Endometrium (tissue), 2 donors: Measurements from ENCODE around the gene MCM3AP.
"Not testable (repeated sequence)": the region's sequence is repeated elsewhere in the genome, so short reads cannot be mapped to it uniquely, and the experiment has no call there.

Experiments
- FAIRE-seq: peaks from 2 replicates; lab custom pipeline; 2012; peaks lifted over from hg19 to GRCh38; lab: Jason Lieb, UNC
- donor health status: control.
- donor health status: control.

MCM3AP gene

GRCh38 chr21:46243960-46244361, 41.5 kb downstream of the MCM3AP start:
- FAIRE-seq, result no peak

- FAIRE-seq, result no peak
These were observed 42.1 kb downstream of the MCM3AP start for GRCh38 chr21:46243325-46243724.

GRCh38 chr21:46241577-46241976, 43.8 kb downstream of the MCM3AP start:
- not testable (repeated sequence) for FAIRE-seq

- no peak for FAIRE-seq
These were observed 45.5 kb downstream of the MCM3AP start for GRCh38 chr21:46239817-46240325.

GRCh38 chr21:46237474-46237873, 47.9 kb downstream of the MCM3AP start:
- FAIRE-seq, result no peak

GRCh38 chr21:46234436-46234950, 50.9 kb downstream of the MCM3AP start:
- no peak for FAIRE-seq

GRCh38 chr21:46229923-46230260, 55.5 kb downstream of the MCM3AP start:
- FAIRE-seq, result no peak

- no peak for FAIRE-seq
These were observed 56.1 kb downstream of the MCM3AP start for GRCh38 chr21:46229133-46229922.

- FAIRE-seq, result no peak
These were observed 56.9 kb downstream of the MCM3AP start, which contains the start of gene LSS for GRCh38 chr21:46228345-46229051. Gene LSS (minus strand): TSS chr21:46228774. CDS start chr21:46228745, 29 bp downstream.

- no peak for FAIRE-seq
These were observed 57.5 kb downstream of the MCM3AP start for GRCh38 chr21:46227811-46228344.

GRCh38 chr21:46226920-46227599, 58.4 kb downstream of the MCM3AP start:
- FAIRE-seq, result no peak

- no peak for FAIRE-seq
These were observed 59.3 kb downstream of the MCM3AP start for GRCh38 chr21:46226146-46226545.

GRCh38 chr21:46223661-46224060, 61.8 kb downstream of the MCM3AP start:
- FAIRE-seq, result not testable (repeated sequence)

GRCh38 chr21:46223217-46223616, 62.2 kb downstream of the MCM3AP start:
- no peak for FAIRE-seq

GRCh38 chr21:46222436-46223116, 62.8 kb downstream of the MCM3AP start:
- FAIRE-seq, result no peak

- no peak for FAIRE-seq
These were observed 63.6 kb downstream of the MCM3AP start for GRCh38 chr21:46221664-46222435.

- FAIRE-seq, result no peak
These were observed 64.6 kb downstream of the MCM3AP start for GRCh38 chr21:46220847-46221246.

- FAIRE-seq, result no peak
These were observed 65.1 kb downstream of the MCM3AP start for GRCh38 chr21:46220275-46220810.

- FAIRE-seq, result no peak
These were observed 65.7 kb downstream of the MCM3AP start for GRCh38 chr21:46219591-46220239.
